NCI-H2081 (cell line): ENCODE measurements around the gene MXD1.

Experiments
- DNase-seq, 2 experiments: peaks; one replicate each; lab custom pipeline; 2025; lab: John Stamatoyannopoulos, UW

Gene MXD1

DNA sequence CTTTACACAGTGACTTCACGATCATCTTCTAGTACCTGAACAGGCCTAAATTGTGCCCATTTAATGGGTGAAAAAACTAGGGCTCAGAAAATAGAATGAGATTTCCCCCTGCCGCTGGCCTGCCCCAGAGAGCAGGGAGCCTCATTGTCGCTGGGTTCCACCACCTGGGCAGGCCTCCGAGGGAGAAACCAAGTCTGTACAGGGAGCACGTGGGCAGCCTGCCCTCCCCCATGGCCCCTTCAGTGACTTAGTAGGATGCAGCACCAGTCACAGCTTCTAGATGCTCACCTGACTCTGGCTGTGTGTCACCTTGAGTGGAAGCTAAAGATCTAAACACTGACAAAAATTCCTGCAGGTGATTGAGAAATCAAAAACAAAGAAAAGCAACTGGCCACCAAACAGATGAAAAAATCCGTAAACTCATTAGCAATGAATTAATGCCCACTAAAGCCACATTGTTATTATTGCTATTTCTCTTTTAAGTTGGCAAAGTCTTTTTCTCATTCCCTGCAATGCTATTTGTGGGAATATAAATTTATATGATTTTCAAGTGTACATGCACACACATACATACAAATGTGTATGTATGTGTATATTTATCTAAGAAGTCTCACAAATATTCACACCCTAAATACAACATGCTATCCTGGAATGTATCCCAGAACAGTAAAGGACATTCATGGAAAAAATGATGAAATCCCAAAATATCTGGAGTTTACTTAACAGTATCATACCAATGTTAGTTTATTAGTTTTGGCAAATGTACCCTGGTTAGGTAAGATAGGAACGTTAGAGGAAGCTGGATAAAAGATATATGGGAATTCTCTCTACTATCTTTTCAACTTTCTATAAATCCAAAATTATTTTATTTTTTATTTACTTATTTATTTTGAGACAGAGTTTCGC lies 65.2 kb downstream of the MXD1 start:
- DNase-seq: no peak

DNA sequence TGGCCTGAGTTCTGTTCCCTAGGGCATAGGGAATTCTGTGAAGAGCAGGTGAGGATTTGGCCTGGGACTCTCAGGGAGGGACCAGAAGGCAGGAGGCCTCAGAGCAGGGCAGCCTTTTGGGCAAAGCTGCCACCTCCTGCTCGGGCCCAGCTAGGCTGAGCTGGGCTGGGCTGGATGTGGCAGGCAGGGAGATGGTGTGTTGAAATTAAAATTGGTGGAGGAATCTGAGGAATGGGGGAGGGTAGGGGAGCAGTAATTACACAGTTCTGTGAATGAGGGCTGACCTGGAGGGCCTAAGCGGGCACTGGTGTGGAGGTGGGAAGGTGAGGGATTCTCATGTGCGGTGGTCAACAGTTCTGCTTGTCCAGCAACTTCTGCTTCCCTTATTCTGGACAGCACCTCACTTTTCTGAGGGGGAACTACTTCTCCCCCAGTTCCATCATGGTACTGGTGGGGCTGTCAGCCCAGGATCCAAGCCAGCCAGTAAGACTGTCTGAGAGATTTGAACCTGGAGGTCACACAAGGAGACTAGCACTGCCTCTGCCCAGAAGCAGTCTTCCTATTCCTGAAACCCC lies 68.6 kb downstream of the MXD1 start:
- no peak for DNase-seq

DNA sequence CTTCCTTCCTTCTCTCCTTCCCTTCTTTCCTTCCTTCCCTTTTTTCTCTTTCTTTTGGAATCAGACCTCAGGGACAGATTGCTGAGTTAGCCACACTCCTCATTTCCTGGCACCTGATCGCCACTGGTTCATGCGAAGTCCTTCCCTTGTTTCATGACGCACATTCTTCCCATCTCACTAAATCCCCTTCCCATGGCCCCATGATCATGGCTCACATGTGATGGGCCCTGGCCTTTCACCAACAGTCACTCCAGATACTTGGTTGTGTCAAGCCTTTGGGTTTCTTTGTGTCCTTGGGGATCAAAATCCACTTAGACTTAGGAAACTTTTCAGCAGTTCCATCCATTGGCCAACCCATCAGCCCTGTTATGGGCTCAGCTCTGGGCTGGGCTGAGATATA lies 70.3 kb downstream of the MXD1 start:
- DNase-seq: no peak

DNA sequence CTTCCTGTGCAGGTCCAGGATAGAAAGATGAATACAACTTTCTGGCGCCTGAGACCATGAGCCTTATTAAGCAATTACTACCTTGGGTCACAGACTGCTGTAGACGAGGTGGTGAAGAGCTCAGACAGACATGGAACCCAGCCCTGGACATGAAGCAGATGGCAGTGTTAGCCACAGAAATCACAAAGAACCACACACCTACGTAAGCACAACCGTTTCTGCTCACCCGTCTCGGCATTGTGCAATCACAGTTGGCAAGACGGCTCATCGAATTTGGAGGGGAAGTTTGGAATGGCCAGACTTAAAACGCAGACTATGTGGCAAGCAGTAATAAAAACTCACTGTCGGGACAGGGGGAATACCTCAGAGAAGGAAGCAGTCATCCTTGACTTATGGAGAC lies 70.8 kb downstream of the MXD1 start:
- DNase-seq: no peak

DNA sequence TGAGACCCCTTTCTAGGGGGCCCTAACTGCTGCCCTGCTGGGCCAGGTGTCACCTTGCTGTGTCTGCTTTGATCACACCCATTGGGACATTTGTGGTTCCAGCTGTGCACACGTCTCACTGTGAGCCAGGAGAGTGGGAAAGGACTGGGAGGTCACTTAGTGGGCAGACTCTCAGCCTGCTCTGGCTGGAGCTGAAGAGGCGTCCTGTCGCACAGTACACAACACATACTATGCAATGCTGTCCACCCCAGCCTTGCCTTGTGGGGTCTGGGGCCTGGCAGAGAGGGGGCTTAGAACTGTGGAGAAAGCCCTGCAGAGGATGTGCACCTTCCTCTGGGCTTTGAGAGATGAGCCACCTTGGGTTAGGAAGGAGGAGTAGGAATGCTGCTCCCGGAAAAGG lies 71.8 kb downstream of the MXD1 start:
- no peak for DNase-seq

DNA sequence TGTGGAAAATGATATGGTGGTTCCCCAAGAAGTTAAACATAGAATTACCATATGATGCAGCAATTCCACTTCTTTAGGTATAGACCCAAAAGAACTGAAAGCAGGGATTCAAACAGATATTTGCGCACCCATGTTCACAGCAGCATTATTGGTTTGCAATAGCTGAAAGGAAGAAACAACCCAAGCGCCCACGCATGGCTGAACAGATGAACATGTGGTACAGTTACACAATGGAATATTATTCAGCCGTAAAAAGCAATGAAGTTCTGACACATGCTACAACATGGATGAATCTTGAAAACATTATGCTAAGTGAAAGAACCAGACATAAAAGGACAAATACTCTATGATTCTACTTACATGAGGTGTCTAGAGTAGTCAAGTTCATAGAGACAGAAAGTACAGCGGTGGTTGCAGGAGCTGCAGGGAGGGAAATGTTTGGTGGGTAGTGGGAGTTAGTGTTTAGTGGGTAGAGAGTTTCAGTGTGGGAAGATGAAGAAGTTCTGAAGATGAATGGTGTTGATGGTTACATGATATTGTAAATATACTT lies 73.3 kb downstream of the MXD1 start:
- DNase-seq: no peak

DNA sequence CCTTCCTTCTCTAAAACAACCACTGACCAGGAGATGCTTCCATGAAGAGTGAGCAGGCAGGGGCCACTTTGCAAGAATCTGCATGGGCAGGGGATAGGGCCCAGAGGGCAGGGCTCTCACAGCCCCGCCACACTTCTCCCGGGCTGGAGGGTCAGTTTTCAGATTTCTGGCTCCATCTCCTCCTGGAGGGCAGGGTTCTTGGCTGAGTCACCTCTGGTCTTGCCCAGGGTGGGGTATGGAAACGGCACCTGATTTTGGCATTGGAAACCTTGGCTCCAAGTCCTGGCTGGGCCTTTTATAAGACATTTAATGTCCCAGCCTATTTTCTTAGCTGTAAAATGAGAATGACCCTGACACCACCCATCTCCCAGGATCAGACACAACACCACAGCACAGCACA lies 74.1 kb downstream of the MXD1 start:
- DNase-seq: no peak

DNA sequence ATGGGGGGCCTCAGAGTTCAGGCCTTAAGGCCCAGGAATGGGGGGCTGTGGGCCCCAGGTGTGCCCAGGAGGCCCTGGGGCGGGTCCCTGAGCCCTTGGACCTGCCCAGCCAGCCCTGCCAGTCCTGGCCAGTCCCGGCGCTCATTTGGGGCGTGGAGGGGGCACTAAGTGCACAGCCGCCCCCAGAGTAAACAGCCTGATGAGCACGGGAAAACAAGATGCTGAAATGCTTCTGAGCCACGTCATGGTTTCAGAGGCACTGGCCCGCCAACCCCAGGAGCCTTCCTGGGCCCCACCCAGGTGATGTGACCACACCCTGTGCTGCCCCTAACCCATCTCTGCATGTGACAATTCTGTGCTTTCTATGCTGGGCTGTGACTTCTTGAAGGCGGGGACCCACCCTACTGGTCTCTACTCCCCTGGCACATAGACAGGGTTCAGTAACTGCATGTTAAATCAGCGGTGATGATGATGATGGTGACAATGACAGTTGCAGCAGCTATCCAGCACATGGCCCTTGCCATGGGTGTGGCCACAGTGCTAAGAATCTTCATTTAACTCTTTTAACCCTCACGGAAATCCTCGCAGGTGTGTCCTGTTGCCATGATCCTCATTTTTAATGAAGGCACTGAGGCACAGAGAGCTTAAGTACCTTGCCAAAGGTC lies 74.7 kb downstream of the MXD1 start:
- DNase-seq: no peak
